Stimulated activated CD4-positive, alpha-beta T cell treated with anti-CD3 and anti-CD28 coated beads, Interleukin-12 subunit alpha, Interleukin-12 subunit beta, amount 100 ng/mL, for 4 hours (primary cell): ENCODE results near the gene CHCHD3.

Source experiments
- DNase-seq: peaks from one replicate; pipeline ENCODE4 v3.0.0-alpha.2; 2020

CHCHD3 gene

DNA sequence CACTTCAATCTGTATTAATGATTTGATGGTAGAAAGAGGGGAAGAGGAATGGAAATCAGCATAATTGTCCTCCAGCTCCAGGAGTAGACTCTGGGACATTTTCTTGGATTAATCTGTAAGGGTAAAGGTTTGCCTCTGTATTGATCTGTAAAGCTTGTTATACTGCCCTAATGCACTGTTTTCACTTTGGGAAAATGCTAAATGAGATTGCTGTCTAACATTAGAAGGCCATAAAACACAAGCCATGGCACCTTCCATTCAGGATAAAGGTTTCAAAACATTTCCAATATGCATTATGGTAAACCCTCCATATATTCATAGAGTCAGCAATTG lies 282.8 kb downstream of the CHCHD3 start:
- no peak for DNase-seq

DNA sequence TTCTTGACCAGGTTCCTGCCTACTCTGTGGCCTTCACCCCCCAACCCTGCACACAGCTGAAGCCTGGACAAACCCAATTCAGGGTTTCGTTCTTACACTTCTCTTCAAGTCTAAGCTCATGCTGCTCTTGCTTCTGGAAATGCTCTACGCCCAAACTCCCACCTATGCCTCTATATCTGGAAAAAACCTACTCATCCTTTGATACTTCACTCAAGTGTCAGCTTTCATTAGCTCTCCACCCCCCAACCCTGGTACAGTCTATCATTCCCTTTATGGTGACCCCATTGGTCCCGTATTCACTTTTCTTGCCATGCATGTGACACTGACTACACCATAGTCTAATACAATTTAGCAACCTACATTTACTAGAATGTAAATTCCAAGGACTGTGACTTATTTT lies 284.7 kb downstream of the CHCHD3 start:
- no peak for DNase-seq

DNA sequence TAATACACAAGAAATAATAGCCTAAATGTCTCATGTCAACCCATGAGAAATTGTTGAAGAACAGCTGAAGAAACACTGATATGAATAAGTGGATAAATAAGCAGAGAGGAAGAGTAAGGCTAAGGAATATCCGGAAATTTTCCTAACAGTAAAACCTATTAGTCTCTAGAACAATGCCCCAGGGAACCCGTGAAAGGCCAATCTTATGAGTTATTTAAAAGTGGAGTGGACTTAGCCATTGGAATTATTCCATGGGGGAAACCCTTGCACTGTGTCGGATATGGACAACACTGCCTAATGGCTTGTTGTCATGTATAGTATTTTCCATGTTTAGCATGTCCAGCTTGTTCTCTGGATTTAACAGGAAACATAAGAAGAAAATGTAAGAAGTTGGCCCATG lies 288.4 kb downstream of the CHCHD3 start:
- no peak for DNase-seq

DNA sequence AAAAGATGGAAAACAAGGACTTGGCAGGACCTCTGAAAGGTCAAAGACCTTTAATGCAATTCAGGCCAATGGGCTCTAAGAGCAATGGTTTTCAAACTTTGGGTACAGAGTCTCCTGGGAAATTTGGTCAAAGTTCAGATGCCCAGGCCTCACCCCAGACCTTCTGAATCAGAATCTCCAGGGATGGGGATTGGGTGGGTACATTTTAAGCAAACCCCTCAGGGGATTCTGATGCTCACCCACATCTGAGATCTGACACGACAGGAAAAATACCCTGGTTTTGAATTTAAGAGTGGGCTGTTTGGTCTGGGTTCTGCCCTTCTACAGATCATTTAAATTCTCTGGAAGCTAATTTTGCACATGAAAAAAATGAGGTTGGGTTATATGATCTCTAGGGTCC lies 290.9 kb downstream of the CHCHD3 start:
- no peak for DNase-seq

DNA sequence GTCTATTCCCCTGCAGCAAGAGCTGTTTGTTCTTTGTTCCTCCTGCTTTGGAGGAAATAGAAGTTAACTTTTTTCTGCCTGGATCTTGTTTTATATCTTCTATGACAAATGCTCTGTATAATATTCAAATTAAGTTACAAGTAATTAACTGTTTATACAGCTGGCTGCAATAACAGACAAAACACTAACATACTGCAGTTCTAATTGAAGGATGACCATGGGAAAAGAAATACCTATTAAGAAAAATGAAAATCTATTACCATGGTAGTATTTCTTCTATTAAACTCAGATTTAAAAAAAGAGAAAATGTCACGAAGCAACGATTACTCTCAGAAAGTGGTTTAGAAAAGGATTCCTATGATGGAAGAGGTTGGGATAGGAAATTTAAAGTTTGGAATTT lies 291.8 kb downstream of the CHCHD3 start:
- DNase-seq = no peak

DNA sequence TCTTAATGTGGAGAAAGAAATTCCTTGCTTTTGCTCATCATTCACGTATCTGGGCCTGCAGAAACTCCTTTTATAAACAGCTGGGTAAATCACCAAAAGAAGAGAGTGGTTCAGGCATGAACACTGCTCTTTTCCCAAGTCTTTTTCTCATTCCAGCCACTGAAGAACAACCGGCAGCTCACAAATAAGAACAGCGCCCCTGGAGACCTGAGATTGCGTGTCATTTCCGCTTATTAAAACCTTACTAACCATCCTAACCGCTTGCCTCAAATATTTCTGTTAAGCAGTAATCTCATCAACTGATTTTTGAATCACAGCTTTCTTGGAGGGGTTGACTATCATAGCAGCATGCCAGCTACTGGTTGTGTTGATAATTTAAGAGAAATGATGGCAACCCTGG lies 292.6 kb downstream of the CHCHD3 start:
- no peak for DNase-seq

DNA sequence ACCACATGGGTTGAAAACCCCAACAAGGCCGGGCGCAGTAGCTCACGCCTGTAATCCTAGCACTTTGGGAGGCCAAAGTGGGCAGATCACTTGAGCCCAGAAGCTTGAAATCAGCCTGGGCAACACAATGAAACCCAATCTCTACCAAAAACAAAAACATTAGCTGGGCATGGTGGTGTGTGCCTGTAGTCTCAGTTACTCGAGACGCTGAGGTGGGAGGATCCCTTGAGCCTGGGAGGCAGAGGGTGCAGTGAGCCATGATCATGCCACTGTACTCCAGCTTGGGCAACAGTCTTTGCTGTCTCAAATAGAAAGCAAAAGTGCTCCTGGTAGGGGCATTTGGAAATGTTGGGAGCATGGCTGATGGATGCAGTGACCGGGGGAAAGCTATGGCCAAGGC lies 296.0 kb downstream of the CHCHD3 start:
- no peak for DNase-seq

DNA sequence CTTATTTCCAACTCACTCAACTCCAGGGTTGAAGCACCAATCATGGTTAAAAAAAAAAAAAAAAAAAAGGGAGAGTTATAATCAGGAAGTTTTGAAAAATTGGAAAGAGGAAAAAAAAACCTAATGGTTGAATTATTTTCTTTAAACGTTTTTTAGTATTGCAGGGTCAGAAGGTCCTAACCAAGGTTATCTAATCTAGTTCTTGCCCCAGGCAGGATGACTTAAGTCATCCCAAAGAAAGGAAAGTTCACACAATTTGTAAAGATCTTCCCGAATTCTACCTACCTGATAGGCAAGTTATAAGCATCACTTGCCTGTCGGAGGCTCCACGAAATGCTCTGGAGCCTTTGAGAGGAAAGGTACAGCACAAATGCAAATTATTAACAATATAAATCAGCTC lies 297.5 kb downstream of the CHCHD3 start:
- DNase-seq = no peak

DNA sequence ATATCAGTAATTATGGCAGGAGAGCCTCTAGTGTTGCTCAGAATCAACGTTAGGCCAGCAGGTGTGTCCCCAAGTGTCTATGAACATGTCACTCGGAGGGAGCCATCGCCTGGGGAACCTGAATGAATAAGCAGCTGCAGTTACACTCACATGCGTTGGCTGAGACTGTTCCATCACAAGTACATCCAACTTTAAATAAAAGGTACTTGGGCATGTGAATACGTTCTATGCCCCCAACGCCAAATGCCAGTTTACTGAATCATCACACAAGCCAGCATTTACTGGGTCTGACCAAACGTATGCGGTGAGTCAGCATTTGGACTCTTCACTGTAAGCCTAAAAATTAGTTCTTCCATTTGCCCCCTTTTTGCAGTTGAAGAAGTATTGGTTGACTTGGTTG lies 298.1 kb downstream of the CHCHD3 start:
- no peak for DNase-seq

DNA sequence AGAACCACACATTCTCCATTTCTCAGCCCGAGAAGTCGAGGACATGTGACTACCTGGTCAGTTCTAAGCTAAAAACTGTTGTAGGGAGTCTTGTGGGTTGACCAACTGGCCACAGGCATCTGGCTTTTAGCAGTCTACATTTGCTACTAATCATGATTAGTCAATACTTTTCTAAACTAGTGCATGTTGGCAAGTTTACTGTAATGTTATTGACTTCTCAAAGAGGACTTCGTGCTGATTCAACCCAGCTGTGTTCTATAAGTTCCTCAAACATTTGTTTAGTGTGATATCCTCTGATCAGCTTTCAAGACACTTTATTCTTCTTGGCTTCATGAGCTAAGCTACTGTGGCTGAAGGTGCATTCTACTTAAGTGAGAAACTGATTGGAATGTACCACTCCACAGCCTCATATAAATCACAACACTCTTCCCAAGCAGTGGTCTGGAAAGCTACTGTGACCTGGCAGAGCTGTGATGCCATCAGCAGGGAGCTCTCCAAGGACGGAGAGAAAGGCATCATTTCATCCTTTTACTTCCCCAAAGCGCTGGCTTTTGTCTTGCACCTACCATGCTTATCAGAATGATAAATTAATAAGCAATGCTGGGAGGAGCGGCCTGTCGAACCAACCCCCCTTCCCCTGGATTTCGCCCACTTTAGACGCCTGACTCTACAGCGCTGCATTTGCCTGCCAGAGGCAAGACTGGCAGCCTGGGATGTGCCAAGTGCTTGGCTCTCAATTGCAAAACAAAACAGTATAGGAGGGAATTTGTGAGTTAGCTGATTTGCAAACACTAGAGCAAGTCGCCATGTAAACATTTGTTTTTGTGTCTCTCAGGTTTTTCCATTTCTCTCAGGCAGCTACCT lies 298.9 kb downstream of the CHCHD3 start:
- DNase-seq = no peak

DNA sequence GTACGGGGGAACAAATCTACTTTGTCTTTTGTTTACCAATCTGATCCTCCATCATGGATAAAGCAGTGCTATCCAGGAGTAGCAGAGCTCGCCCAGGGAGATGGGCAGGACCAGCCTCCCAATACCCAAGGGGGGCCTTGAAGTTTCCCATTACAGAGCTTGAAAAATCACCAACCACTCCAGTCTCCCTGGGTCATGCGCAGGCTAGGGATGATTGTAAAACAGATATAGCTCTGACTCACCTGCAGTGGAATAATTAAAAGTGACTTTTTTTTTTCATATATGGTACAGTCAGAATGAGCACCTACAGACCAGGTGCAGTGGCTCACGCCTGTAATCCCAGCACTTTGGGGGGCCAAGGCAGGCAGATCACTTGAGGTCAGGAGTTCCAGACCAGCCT lies 301.1 kb downstream of the CHCHD3 start:
- no peak for DNase-seq

DNA sequence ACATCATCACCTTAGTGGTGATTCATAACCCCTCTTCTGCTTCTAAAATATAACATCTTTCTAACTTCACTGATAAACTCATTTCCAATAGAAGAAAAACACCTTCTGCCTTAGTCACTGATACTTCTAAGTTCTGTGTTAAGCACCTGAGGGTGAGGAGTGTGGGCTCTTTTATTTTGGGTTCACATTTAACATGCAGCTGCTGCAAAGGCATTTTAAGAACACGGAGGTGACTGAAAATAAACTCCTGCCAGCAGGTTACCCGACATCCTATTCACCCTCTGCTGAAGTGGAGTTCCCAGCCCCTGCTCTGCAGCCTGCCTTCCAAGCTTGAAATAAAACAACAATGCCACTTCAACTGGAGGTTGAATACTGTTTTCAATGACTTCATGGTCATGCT lies 302.7 kb downstream of the CHCHD3 start:
- DNase-seq = no peak

DNA sequence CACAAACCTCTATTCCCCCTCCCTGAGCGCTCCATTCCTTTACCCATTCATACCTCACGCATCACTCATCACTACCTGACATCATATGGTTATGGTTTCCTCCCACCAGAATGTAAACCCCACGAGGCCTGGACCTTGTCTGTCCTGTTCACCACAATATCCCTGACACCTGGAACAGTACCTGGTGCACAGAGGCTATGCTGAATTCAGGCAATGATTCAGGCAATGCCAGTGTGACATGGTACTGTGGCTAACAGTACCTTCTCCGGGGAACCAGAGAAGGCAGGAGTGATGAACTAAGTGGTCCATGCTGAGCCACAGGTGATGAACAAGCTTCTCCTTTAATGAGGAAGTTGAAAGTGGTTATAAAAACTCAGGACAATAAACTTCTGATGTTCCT lies 303.1 kb downstream of the CHCHD3 start:
- DNase-seq = no peak

DNA sequence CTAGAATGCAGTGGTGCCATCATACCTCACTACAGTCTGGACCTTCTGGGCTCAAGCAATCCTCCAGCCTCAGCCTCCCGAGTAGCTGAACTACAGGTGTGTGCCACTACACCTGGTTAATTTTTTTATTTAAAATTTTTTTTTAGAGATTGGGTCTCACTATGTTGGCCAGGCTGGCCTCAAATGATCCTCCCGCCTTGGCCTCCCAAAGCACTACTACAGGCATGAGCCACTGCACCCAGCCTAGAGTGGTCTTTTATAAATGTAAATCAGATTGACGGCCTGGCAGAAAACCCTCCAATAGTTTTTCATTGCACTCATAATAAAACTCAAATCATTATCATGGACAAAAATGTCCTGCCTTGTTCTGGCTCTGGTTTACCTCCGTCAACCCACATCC lies 303.9 kb downstream of the CHCHD3 start:
- DNase-seq = no peak

DNA sequence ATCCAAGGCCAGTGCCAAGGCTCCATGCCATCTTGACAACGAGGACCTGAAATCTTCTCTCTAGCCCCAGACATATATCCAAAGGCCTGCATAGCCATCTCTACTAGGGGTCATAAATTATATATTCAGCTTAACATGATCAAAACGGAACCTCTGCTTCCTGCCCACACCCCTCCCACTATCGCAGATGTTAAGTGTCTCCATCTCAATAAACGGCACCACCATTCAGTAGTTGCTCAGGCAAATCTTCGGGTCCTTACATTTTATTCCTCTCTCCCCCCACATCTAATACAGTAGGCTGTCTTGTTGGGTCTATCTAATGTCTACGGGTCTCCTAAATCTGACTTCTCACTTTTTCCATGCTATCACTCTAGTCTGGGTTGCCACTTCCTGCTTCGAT lies 304.5 kb downstream of the CHCHD3 start:
- no peak for DNase-seq

DNA sequence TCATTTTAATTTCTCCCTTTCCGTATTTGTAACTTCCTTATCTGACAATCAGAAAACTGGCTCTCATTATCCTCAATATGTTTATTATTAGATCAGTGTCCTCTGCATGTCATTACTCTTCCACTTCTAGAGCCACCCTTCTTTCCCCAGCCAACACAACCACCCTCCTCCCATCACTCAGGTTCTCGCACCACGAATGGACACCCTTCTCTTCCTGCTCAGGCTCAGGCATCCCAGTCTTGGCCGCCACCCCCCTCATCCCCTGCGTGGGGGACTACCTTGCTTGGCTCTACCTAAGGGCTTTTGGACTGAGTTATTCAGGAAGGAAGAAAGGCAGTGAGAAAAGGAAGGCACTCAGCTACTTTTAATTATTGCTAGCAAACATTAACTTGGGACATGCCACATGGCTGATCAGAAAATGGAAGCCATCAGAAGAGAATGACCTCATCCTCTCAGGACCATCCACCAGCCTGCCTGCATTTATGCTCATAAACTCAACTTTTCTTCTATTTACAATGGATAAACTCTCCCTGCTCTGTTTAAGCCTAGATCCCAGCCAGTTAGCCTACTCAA lies 305.8 kb downstream of the CHCHD3 start:
- DNase-seq = no peak

DNA sequence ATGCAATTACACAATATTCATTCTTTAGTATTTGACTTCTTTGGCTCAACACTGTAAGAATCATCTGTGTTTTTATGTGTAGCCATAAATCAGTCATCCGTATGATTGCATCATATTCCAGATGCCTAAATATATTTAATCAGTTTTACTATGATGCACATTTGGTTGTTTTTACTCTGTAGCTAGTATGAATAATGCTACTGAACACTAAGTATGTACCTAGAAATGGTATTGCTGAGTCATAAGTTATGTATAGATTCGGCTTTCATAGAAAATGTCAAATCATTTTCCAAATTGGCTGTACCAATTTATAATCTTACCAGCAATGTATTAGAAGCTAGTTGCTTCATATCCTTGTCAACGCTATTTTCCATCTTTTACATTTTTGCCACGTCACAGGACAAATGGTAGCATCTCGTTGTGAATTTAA lies 308.3 kb downstream of the CHCHD3 start:
- no peak for DNase-seq

DNA sequence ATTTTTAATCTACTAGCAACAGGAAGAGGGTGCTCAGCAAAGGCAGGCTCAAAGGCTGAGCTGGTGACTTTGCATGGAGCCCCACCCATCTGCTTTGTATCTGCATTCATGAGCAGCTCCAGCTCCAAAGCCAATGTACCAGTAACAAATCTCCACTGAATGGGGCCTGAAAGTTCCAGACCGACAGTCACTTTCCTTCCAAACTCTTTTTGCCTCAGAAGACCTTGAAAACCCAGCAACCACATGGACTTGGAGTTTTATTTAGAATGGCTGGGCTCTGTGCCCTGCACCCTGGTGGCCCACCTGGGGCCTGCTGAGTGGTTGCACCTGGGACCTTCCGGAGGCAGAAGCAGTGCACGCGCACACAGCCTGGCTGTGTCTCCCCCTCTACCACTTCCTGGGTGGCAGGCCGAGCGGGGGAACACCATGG lies 310.6 kb downstream of the CHCHD3 start:
- DNase-seq = peak; percentile 10

DNA sequence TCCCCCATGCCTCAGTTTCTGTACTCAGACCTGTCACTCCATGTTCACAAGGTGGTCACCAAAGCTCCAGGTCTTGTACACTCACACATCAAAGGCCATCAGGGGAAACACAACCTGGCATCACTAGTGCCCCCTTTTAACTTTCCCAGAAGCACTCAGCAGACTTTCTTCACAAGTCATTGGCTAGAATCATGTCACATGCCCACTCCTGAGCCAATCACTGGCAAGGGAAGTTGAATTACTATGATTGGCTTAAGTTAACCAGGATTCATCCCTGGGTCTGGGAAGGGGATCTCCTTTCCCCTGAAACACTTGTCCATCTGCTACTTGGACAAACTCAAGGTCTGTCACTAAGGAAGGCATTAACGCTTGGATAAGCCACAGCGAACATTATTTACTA lies 311.8 kb downstream of the CHCHD3 start:
- DNase-seq = no peak

DNA sequence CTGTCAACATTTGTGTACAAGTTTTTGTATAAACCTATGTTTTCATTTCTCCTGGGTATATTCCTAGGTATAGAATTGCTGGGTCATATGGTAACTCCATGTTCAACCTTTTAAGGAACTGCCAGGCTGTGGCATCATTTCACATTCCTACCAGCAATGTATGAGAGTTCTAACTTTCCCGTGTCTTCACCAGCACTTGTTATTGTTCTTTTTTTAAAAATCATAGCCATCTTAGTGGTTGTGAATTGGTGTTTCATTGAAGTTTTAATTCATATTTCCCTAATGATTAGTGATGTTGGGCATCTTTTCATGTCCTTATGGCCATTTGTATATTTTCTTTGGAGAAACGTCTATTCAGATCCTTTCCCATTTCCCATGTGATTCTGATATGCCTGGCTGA lies 312.6 kb downstream of the CHCHD3 start:
- no peak for DNase-seq

DNA sequence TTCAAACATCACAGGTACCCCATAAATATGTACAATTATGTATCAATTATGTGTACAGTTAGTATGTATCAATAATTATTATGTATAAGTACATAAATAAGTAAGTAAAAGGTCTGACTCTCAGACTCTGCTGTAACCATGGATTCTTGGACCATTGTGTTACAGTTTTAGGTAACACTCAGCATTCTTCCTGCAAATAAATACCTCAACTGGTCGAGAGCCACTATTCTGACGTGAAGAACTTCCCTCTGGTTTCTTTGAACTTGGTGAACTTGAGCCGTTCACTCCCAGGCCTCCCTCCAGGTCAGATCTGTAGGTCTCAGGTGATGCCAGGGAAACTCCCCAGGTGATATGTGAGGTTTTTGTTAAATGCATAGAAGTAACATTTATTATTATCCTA lies 313.8 kb downstream of the CHCHD3 start:
- DNase-seq = no peak

DNA sequence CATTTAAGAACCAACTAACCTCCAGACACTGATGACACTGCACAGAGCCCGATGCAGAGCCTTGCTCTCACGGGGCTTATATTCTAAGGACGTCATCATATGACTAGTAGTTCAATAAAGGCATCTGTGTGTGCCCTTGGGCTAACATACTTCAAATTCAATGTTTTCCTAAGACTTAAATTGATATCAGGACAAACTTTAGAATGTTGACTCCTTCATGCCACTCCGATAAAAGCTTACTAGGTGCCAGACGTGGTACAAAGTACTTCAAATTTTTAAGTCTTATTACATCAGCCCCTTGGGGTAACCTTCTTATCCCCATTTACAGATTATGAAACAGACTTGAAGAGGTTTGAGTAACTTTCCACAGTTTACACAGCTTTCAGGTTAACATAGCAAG lies 314.5 kb downstream of the CHCHD3 start:
- DNase-seq = no peak

DNA sequence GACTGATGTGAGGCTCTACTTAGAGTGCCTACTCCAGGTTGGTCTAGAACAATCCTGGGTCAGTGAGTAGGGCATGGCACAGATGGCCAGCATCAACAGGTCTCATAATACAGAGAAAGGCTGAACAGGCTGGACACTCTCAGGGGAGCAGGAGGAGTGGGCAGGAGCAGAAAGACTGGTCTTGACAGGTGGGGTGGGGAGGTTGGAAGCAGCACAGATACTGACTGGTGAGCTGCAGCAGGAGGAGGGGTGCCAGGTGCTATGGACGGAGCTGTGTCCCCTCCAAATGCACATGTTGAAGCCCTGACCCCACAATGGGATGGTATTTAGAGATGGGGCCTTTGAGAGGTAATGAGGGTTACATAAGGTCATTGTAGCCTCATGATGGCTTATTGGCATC lies 315.2 kb downstream of the CHCHD3 start:
- no peak for DNase-seq

DNA sequence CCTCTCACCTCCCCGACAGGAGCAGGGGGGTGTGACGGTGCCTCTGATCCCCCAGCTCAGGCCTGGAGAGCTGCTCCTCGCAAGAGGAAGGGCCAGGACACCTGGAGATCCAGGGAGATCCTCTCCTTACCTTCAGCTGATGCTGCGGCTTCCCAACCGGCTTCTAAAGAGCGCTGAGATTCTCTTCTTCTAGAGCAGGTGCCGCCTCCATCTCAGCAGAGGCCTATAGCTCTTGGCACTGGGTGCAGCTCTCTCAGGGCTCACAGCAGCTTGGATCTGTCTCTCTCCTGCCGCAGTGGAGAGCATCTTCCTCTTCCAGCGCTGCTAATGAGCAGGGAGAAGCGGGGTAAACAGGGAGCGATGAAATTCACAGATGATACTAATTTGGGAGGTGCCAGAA lies 316.0 kb downstream of the CHCHD3 start:
- no peak for DNase-seq

DNA sequence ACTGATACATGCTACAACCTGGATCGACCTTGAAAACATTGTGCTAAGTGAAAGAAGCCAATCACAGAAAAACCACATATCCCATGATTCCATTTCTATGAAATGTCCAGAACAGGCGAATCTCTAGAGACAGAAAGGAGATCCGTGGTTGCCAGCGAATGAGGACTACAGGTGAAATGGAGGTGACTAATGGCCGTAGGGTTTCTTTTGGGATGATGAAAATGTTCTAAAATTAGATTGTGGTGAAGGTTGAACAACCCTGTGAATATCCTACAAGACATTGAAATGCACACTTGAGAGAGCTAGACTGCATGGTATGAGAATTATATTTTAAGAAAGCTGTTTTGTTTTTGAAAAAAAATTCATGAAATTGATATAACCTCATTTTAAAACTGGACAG lies 317.1 kb downstream of the CHCHD3 start:
- no peak for DNase-seq
